ENCODE measurements around the gene BNIPL.
A peak's percentile ranks its signal among the peaks of the same experiment; 100 is the strongest.

The BNIPL gene

DNA sequence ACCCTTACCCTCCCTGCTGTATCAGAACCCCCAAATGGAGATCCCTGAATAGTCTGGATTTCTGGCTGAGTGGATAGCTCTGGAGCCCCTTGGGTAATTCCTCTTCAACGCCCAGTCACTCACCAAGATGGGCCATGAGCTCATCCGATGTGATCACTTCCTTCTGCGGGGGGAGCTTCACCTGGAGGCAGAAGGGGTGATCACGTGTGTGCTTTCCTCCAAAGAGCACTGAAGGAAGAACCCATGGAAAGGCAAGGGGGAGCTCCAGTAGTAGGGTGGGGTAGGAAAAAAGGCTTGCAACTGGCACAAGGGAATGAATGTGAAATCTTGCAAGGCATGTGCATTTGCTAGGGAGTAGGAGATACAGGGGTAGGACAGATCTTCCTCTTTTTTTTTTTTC, 34.8 kb upstream of the BNIPL start:
- H3K9ac ChIP-seq (ENCODE audit: low read depth, low read length), result no peak overlapping the region
- H3K4me3 ChIP-seq (ENCODE audit: low read length), result no peak overlapping the region
- no peaks in the 10 kb centered on the region for H3K9me3 ChIP-seq (ENCODE audit: insufficient read depth, low read depth, low read length)
- no peaks in the 10 kb centered on the region for H3K27me3 ChIP-seq (ENCODE audit: insufficient read depth, low read length)
- H3K36me3 ChIP-seq (ENCODE audit: insufficient read depth, low read length), result peaks cover 10% of the 10 kb centered on the region; the same call in 1 of the 2 replicates
- peaks cover 9% of the 10 kb centered on the region for H3K4me1 ChIP-seq (ENCODE audit: insufficient read depth, low read length)
- WGBS, result 85% methylated on average over 4 of the region's 4 CpGs
- H3K27ac ChIP-seq (ENCODE audit: low read depth, low read length), result no peak overlapping the region

DNA sequence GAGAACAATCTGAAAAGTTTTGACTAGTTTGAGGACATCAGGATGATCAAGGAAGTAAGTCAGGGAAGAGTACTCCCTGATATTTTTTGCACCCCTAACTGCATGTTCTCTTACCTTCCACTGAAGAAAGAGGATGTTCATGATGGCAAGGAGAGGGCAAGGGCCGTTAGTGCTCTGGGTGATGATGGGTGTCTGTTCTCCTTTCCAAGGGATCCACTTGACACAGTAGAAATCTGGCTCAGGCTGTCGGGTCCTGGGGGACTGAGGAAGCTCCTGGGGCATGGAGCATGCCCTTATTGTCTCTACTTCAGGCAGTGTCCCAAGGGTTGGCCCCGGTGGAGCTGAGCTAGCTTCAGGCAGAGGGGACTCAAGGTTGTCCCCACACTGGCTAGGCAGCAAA, 34.3 kb upstream of the BNIPL start:
- H3K4me1 ChIP-seq (ENCODE audit: insufficient read depth, low read length), result peaks cover 11% of the 10 kb centered on the region
- 92% methylated on average over 3 of the region's 3 CpGs for WGBS
- H3K9me3 ChIP-seq (ENCODE audit: insufficient read depth, low read depth, low read length), result no peaks in the 10 kb centered on the region

DNA sequence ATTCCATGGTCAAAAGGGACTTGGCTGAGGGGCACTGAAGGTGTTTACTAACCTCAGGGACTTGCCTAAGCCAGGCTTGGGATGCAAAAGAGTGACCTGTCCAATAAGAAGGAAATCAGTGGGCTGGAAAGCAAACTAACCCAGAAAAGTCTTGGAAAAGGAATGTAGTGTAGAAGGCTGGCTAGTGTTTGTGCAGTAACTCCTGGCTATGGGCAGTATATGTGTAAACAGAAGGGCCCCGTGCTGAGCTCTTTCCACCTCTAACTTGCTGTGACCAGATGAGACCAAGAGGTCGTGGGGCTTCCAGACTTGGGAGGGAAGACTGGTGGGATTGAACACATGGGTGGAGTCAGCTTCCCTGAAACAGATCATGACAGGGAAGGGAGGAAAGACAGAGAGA, 33.8 kb upstream of the BNIPL start:
- H3K9ac ChIP-seq (ENCODE audit: low read depth, low read length), result no peak overlapping the region
- no peaks in the 10 kb centered on the region for H3K27me3 ChIP-seq (ENCODE audit: insufficient read depth, low read length)
- WGBS, result 81% methylated on average over 2 of the region's 2 CpGs
- no peak overlapping the region for H3K27ac ChIP-seq (ENCODE audit: low read depth, low read length)
- no peaks in the 10 kb centered on the region for H3K9me3 ChIP-seq (ENCODE audit: insufficient read depth, low read depth, low read length)
- peaks cover 10% of the 10 kb centered on the region; the same call in 1 of the 2 replicates for H3K36me3 ChIP-seq (ENCODE audit: insufficient read depth, low read length)
- H3K4me1 ChIP-seq (ENCODE audit: insufficient read depth, low read length), result peaks cover 14% of the 10 kb centered on the region
- no peak overlapping the region for H3K4me3 ChIP-seq (ENCODE audit: low read length)

More for the DNA sequence above, 34.3 kb upstream of the BNIPL start:
- Histone ChIP-seq H3K27me3 (ENCODE audit: insufficient read depth, low read length) (no peaks in the 10 kb centered on the region), H3K4me3 (ENCODE audit: low read length) (no peak overlapping the region), H3K27ac (ENCODE audit: low read depth, low read length) (no peak overlapping the region), H3K9ac (ENCODE audit: low read depth, low read length) (no peak overlapping the region), H3K36me3 (ENCODE audit: insufficient read depth, low read length) (peaks cover 10% of the 10 kb centered on the region; the same call in 1 of the 2 replicates)

DNA sequence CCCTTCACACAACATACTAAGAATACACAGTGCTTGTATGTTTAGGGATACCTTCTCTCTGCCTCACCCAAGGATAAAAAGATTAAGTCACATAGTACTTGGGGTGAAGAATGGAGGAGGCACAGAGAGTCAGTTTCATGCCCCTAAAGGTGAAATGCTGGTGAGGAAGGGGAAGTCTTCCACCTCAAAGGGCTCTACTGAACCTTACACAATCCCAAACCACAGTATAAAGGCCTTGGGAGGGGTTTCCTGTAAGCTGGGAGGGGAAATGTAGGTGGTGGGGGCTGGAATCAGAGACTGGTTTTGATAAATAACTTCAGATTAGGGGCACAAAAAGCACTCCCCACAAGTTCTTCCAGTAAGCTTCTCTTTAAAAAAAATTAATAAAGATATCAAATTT, 33.2 kb upstream of the BNIPL start:
- H3K27me3 ChIP-seq (ENCODE audit: insufficient read depth, low read length), result no peaks in the 10 kb centered on the region
- H3K36me3 ChIP-seq (ENCODE audit: insufficient read depth, low read length), result peaks cover 10% of the 10 kb centered on the region; the same call in 1 of the 2 replicates
- no peak overlapping the region for H3K27ac ChIP-seq (ENCODE audit: low read depth, low read length)
- H3K4me1 ChIP-seq (ENCODE audit: insufficient read depth, low read length), result peaks cover 19% of the 10 kb centered on the region
- no peak overlapping the region for H3K4me3 ChIP-seq (ENCODE audit: low read length)
- H3K9me3 ChIP-seq (ENCODE audit: insufficient read depth, low read depth, low read length), result no peaks in the 10 kb centered on the region
- H3K9ac ChIP-seq (ENCODE audit: low read depth, low read length), result no peak overlapping the region

DNA sequence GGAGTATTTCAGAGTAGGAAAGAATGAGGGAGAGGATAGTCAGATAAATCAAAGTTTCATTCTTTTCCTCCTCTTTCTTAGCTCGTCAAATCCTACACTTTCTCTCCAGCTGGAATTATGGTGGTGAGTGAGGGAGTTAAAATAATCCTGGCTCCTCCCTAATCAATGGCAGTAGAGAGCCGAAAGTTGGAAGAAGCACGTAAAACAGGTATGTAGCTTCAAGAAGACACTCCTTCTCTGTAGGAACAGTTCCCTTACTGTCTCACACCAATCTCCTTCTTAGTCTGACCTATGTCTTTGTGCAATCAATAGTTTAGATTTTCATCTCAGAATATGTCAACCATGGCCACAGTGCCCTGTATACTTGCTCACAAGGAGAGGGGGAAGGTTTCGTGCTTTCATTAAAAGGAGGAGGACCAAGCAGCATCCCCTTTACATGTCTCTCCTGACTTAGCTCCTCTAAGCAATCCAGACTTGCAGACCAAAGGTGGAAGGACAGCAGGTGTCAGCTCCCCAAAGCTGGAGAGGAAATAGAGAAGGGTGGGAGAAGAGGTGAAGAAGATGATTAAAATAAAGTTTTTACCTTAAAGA, 30.6 kb upstream of the BNIPL start:
- Histone ChIP-seq H3K27me3 (ENCODE audit: insufficient read depth, low read length) (no peaks in the 10 kb centered on the region), H3K27ac (ENCODE audit: low read depth, low read length) (no peak overlapping the region), H3K36me3 (ENCODE audit: insufficient read depth, low read length) (peaks cover 3% of the 10 kb centered on the region; the same call in 1 of the 2 replicates), H3K9ac (ENCODE audit: low read depth, low read length) (no peak overlapping the region), H3K4me3 (ENCODE audit: low read length) (peak overlapping the region; percentile 52), H3K9me3 (ENCODE audit: insufficient read depth, low read depth, low read length) (no peaks in the 10 kb centered on the region), H3K4me1 (ENCODE audit: insufficient read depth, low read length) (peaks cover 22% of the 10 kb centered on the region)
- WGBS, result 80% methylated on average over 3 of the region's 4 CpGs

DNA sequence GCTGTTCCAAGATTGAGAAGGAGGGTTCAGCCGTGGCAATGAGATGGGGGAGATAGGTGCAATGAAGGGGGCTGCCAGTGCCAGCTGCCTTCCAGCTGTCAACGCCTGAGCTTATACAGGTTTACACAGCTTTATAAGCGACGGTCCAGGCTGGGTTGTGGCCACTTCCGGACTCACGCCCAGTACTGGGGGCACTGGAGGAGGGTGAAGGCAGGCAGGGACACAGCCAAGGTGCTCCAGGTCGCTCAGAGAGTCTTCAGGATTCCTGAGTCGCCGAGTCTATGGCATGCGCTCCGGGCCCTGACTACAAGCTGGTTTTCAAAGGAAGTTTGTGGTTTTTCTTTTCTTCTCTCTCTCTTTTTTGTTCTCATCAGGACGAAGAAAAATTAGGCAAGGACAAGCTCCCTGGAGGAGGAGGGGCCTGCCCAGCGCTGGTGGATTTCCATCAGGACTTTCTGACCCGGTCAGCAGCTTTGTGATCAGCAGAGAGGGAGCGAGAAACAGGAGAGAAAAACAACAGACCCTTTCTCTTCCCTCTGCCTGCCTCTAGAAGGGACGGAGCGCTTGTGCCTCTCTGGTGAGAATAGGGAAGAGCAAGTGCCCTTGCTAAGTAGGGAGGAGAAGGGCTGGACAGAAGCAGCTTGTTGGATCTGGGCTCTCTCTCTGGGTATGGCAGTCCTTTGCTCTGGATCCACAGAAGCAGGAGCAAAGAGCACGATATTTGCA, 29.9 kb upstream of the BNIPL start, which contains the start of gene MINDY1:
MINDY1 (minus strand) TSS at position 576 of the 726 bp plus-strand sequence. CDS start 4,285 bp downstream, outside the sequence.
- 13% methylated on average over 18 of the region's 18 CpGs for WGBS
- no peaks in the 10 kb centered on the region for H3K9me3 ChIP-seq (ENCODE audit: insufficient read depth, low read depth, low read length)
- H3K36me3 ChIP-seq (ENCODE audit: insufficient read depth, low read length), result no peaks in the 10 kb centered on the region
- H3K27ac ChIP-seq (ENCODE audit: low read depth, low read length), result peak within 1 kb of the TSS; percentile 68; the same call in 1 of the 2 replicates
- H3K9ac ChIP-seq (ENCODE audit: low read depth, low read length), result peak within 1 kb of the TSS; percentile 62
- H3K4me3 ChIP-seq (ENCODE audit: low read length), result peak within 1 kb of the TSS; percentile 83
- peaks cover 22% of the 10 kb centered on the region for H3K4me1 ChIP-seq (ENCODE audit: insufficient read depth, low read length)
- no peaks in the 10 kb centered on the region for H3K27me3 ChIP-seq (ENCODE audit: insufficient read depth, low read length)

DNA sequence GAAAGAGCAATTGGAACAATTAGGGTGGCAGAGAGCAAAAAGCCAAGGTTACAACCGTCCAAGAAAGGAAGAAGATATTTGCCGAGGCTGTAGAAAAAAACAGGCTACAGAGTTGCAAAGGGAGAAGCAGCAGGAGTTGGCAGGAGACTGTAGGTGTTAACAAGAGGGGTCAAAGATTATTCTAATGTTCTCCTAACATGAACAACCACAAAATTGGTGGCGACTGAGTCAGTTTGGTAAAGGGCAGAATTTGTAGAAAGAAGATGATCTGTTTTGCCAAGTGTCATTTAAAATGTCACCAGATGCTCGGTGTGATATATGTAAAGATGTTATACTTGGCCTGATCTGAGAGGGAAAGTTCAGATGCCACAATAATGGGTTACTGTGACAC, 28.5 kb upstream of the BNIPL start:
- peaks cover 22% of the 10 kb centered on the region for H3K4me1 ChIP-seq (ENCODE audit: insufficient read depth, low read length)
- no peaks in the 10 kb centered on the region for H3K27me3 ChIP-seq (ENCODE audit: insufficient read depth, low read length)
- H3K36me3 ChIP-seq (ENCODE audit: insufficient read depth, low read length), result no peaks in the 10 kb centered on the region
- 29% methylated on average over 4 of the region's 4 CpGs for WGBS
- H3K9me3 ChIP-seq (ENCODE audit: insufficient read depth, low read depth, low read length), result no peaks in the 10 kb centered on the region
- peak overlapping the region; percentile 62 for H3K9ac ChIP-seq (ENCODE audit: low read depth, low read length)
- peak overlapping the region; percentile 83 for H3K4me3 ChIP-seq (ENCODE audit: low read length)
- H3K27ac ChIP-seq (ENCODE audit: low read depth, low read length), result peak overlapping the region; percentile 68; the same call in 1 of the 2 replicates

DNA sequence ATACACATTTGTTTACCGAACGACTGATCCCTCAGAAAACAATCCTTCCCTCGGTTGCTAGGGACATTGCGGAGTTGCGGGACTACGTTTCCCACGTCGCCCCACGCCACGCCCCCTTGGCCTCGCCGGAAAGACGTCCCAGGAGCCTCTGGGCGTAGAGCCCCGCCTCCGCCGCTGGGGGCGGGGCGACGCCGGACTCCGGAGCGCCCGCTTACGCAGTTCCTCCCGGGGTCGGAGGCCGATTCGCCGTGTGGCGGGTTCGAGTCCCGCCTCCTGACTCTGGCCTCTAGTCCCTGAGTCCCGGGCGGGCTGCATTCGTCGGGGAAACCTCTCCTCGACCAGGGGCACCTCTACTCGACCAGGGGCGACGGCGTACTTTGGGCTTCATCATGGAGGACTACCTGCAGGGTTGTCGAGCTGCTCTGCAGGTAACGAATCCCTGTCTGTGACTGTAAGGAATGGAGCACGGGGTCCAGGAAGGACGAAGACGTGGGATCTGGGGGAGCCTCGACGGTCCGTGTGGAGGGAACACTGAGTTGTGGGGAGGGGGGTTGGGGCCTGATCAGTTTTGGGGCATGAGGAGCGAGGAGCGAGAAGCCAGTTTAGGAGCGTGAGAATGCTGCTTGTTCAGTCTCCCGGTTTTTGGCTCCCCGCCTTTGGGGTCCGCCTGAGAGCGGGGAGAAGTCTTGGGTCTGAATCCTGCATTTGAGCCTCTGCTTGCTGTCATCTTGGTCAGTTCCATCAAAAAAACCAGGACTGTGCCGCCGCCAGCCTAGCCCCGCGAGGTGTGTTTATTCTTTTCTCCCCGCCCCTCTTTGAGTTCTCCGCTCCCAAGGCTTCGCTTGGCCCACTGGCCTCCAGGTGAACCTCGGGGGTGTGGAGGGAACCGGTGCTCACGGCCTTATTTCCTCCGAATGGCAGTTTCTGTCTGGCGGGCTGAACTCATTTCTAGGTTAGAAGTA, 27.9 kb upstream of the BNIPL start, which contains the start of gene PRUNE1:
PRUNE1 (plus strand) TSS at position 206 of the 962 bp plus-strand sequence; CDS start at position 390, 184 bp downstream.
- H3K9ac ChIP-seq (ENCODE audit: low read depth, low read length), result peak within 1 kb of the TSS; percentile 74
- H3K27me3 ChIP-seq (ENCODE audit: insufficient read depth, low read length), result no peaks in the 10 kb centered on the region
- peaks cover 22% of the 10 kb centered on the region for H3K4me1 ChIP-seq (ENCODE audit: insufficient read depth, low read length)
- H3K4me3 ChIP-seq (ENCODE audit: low read length), result peak within 1 kb of the TSS; percentile 83
- no peaks in the 10 kb centered on the region for H3K9me3 ChIP-seq (ENCODE audit: insufficient read depth, low read depth, low read length)
- 2% methylated on average over 68 of the region's 69 CpGs for WGBS
- no peaks in the 10 kb centered on the region for H3K36me3 ChIP-seq (ENCODE audit: insufficient read depth, low read length)
- H3K27ac ChIP-seq (ENCODE audit: low read depth, low read length), result peak within 1 kb of the TSS; percentile 68; the same call in 1 of the 2 replicates

DNA sequence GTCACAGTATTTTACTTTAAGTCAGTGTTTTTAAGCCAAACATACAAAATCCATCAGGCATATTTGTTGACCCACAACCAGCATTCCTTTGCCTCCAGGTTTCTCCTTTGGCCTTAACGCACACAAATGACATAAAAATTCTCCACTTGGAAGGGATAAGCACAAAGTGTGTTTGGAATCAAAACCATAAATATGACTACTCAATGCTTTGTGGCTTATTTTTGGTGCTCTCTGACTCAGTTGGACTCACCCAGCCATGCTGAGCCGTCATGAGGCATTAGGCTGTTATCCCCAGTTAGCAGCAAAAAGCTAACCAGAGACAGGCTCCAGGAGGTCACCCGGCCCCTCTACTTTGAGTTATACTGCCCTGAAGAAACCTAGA, 27.2 kb upstream of the BNIPL start:
- WGBS, result 76% methylated on average over 3 of the region's 3 CpGs

DNA sequence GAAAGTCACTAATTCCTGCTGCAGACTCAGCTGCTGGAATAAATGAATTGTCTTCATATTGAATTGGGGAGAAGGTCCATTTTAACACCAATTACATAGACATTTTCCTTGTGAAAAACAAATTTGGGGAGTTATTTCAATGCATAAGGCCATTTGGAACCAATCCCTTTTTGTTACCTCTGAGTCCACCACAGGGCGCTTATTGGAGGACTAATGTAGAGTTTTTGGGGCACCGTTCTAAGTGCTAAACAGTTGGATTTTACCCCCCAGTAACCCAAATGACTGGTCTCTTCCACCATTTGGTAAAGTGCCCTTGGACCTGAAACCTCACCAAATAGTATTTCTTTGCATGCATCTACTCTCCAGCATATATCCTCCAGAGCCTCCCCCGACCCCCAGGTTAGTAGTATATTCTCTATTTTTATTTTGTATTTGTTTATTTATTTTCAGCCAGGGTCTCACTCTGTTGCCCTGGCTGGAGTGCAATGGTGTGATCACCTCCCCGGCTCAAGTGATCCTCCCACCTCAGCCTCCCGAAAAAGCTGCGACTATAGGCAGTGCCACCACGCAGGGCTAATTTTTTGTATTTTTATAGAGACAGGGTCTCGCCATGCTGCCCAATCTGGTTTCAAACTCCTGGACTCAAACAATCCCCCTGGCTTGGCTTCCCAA, 26.6 kb upstream of the BNIPL start:
- Histone ChIP-seq H3K27ac (ENCODE audit: low read depth, low read length) (no peak overlapping the region), H3K36me3 (ENCODE audit: insufficient read depth, low read length) (no peaks in the 10 kb centered on the region), H3K9me3 (ENCODE audit: insufficient read depth, low read depth, low read length) (no peaks in the 10 kb centered on the region), H3K4me1 (ENCODE audit: insufficient read depth, low read length) (peaks cover 22% of the 10 kb centered on the region), H3K4me3 (ENCODE audit: low read length) (no peak overlapping the region), H3K9ac (ENCODE audit: low read depth, low read length) (no peak overlapping the region), H3K27me3 (ENCODE audit: insufficient read depth, low read length) (no peaks in the 10 kb centered on the region)
- whole genome bisulfite sequencing, result 95% methylated on average over 7 of the region's 8 CpGs

More for the DNA sequence above, 27.2 kb upstream of the BNIPL start:
- peaks cover 22% of the 10 kb centered on the region for H3K4me1 ChIP-seq (ENCODE audit: insufficient read depth, low read length)
- no peak overlapping the region for H3K27ac ChIP-seq (ENCODE audit: low read depth, low read length)
- no peaks in the 10 kb centered on the region for H3K36me3 ChIP-seq (ENCODE audit: insufficient read depth, low read length)
- no peaks in the 10 kb centered on the region for H3K27me3 ChIP-seq (ENCODE audit: insufficient read depth, low read length)
- H3K9ac ChIP-seq (ENCODE audit: low read depth, low read length), result no peak overlapping the region
- no peaks in the 10 kb centered on the region for H3K9me3 ChIP-seq (ENCODE audit: insufficient read depth, low read depth, low read length)
- H3K4me3 ChIP-seq (ENCODE audit: low read length), result peak overlapping the region; percentile 83

All from HUES64 (cell line).